Activated CD4-positive, alpha-beta T cell treated with anti-CD3 and anti-CD28 coated beads for 36 hours (primary cell): ENCODE data around the gene NEK6. TPM values are rescaled to one million over a fixed set of nuclear protein-coding genes. Genes with fewer than 3 reads are reported as not detected.

Source experiments
- ATAC-seq: fragments of 200-7000 bp; cut with Tn5 transposase; one replicate; pipeline ENCODE4 v1.10.0; 2021; ENCODE audit warnings: mild to moderate bottlenecking, moderate library complexity
- CTCF ChIA-PET: fragments of 350-600 bp; sonication (Branson Sonifier 250); formaldehyde crosslinking; loops from one replicate; lab custom pipeline; 2021; ENCODE audit warnings: antibody characterized with exemption; lab: Charles Lee
- POLR2A ChIA-PET: fragments of 350-600 bp; sonication (Branson Sonifier 250); formaldehyde crosslinking; loops from one replicate; lab custom pipeline; 2021; ENCODE audit warnings: antibody characterized with exemption, inconsistent platforms; lab: Charles Lee
- DNase-seq: peaks from one replicate; pipeline ENCODE4 v3.0.0-alpha.2; 2020
- H3K27ac Mint-ChIP-seq: one replicate; pipeline ENCODE4 v1.8.0; 2021; ENCODE audit warnings: mixed read lengths
- H3K27me3 Mint-ChIP-seq: one replicate; pipeline ENCODE4 v1.8.0; 2021; ENCODE audit warnings: mixed read lengths
- H3K36me3 Mint-ChIP-seq: one replicate; pipeline ENCODE4 v1.8.0; 2021; ENCODE audit warnings: low read depth, mixed read lengths
- H3K4me1 Mint-ChIP-seq: one replicate; pipeline ENCODE4 v1.8.0; 2021; ENCODE audit warnings: mixed read lengths
- H3K4me3 Mint-ChIP-seq: one replicate; pipeline ENCODE4 v1.8.0; 2021; ENCODE audit warnings: mild to moderate bottlenecking, moderate library complexity, mixed read lengths
- H3K9me3 Mint-ChIP-seq: one replicate; pipeline ENCODE4 v1.8.0; 2021; ENCODE audit warnings: low read depth, mixed read lengths
- intact Hi-C, 2 experiments: fragments of 100-400 bp; cut with DNase I in 1 of 2; cut with micrococcal nuclease in 1 of 2; formaldehyde crosslinking; loops; one replicate each; pipeline versions ENCODE4 v1.14.2 to v1.15.1; 2022 to 2024; cut with DNase I, micrococcal nuclease
- total RNA-seq, 2 experiments: library from RNA; stranded (reverse); gene quantifications; one replicate each; pipeline ENCODE4 v1.2.3, GENCODE V29; 2021

NEK6 gene
- total RNA-seq, 2 experiments from 2014 or later, result 6.4 to 10.1 TPM

GRCh38 chr9:124299515-124300090, 41.9 kb downstream of the NEK6 start:
- peaks cover 5% of the 10 kb centered on the region for H3K4me1 Mint-ChIP-seq
- DNase-seq, result no peak
- CTCF ChIA-PET, result no interaction called here
- no peak overlapping the region for H3K27ac Mint-ChIP-seq
- H3K4me3 Mint-ChIP-seq, result no peak overlapping the region
- ATAC-seq, result no peak
- POLR2A ChIA-PET, result no interaction called here
- no peaks in the 10 kb centered on the region for H3K9me3 Mint-ChIP-seq
- no peaks in the 10 kb centered on the region for H3K36me3 Mint-ChIP-seq
- peaks cover 1% of the 10 kb centered on the region for H3K27me3 Mint-ChIP-seq
- intact Hi-C loops, result loop anchor here in 1 of 2 experiments (10.0 kb wide), 1 partner anchor 175 kb away; no protein-coding TSS in a partner anchor

- CTCF ChIA-PET, result no interaction called here
- Mint-ChIP-seq H3K9me3 (no peaks in the 10 kb centered on the region), H3K36me3 (no peaks in the 10 kb centered on the region), H3K4me3 (no peak overlapping the region), H3K4me1 (peaks cover 3% of the 10 kb centered on the region), H3K27me3 (no peaks in the 10 kb centered on the region), H3K27ac (no peak overlapping the region)
- no peak for ATAC-seq
- POLR2A ChIA-PET, result no interaction called here
- intact Hi-C loops, result no loop called here
- no peak for DNase-seq
Measured at GRCh38 chr9:124300312-124300711, 42.6 kb downstream of the NEK6 start.

GRCh38 chr9:124302921-124303320, 45.2 kb downstream of the NEK6 start:
- Mint-ChIP-seq H3K27me3 (no peaks in the 10 kb centered on the region), H3K36me3 (no peaks in the 10 kb centered on the region), H3K9me3 (no peaks in the 10 kb centered on the region), H3K4me1 (peaks cover 6% of the 10 kb centered on the region), H3K4me3 (no peak overlapping the region), H3K27ac (no peak overlapping the region)
- ChIA-PET POLR2A (interaction anchor here (0.6 kb wide), 1 partner anchor 183 kb away, joined by 4 read pairs; no protein-coding TSS in a partner anchor), CTCF (no interaction called here)
- intact Hi-C loops, result no loop called here
- DNase-seq (no peak), ATAC-seq (no peak)

- ATAC-seq, result no peak
- CTCF ChIA-PET, result no interaction called here
Measured at GRCh38 chr9:124303762-124304161, 46.0 kb downstream of the NEK6 start.

GRCh38 chr9:124304285-124304684, 46.5 kb downstream of the NEK6 start:
- ChIA-PET CTCF (no interaction called here), POLR2A (no interaction called here)
- intact Hi-C loops, result no loop called here
- Mint-ChIP-seq H3K27me3 (no peaks in the 10 kb centered on the region), H3K4me3 (no peak overlapping the region), H3K36me3 (no peaks in the 10 kb centered on the region), H3K4me1 (peaks cover 6% of the 10 kb centered on the region), H3K9me3 (no peaks in the 10 kb centered on the region), H3K27ac (no peak overlapping the region)
- DNase-seq, result no peak
- no peak for ATAC-seq

More at GRCh38 chr9:124303762-124304161, 46.0 kb downstream of the NEK6 start:
- H3K36me3 Mint-ChIP-seq, result no peaks in the 10 kb centered on the region
- DNase-seq, result no peak
- POLR2A ChIA-PET, result no interaction called here
- H3K4me3 Mint-ChIP-seq, result no peak overlapping the region
- H3K27me3 Mint-ChIP-seq, result no peaks in the 10 kb centered on the region
- no peak overlapping the region for H3K27ac Mint-ChIP-seq
- H3K9me3 Mint-ChIP-seq, result no peaks in the 10 kb centered on the region
- H3K4me1 Mint-ChIP-seq, result peaks cover 6% of the 10 kb centered on the region
- intact Hi-C loops, result no loop called here

GRCh38 chr9:124306098-124306735, 48.5 kb downstream of the NEK6 start:
- POLR2A ChIA-PET, result interaction anchor here (0.9 kb wide), 1 partner anchor 14 kb away, joined by 4 read pairs; no protein-coding TSS in a partner anchor

GRCh38 chr9:124307379-124308030, 49.8 kb downstream of the NEK6 start:
- intact Hi-C loops, result no loop called here
- no peaks in the 10 kb centered on the region for H3K27me3 Mint-ChIP-seq
- CTCF ChIA-PET, result no interaction called here
- H3K4me3 Mint-ChIP-seq, result no peak overlapping the region
- ATAC-seq (no peak), DNase-seq (no peak)
- no peaks in the 10 kb centered on the region for H3K36me3 Mint-ChIP-seq
- POLR2A ChIA-PET, result no interaction called here
- H3K27ac Mint-ChIP-seq, result no peak overlapping the region
- peaks cover 6% of the 10 kb centered on the region for H3K4me1 Mint-ChIP-seq
- no peaks in the 10 kb centered on the region for H3K9me3 Mint-ChIP-seq

More at GRCh38 chr9:124306098-124306735, 48.5 kb downstream of the NEK6 start:
- no peak overlapping the region for H3K4me3 Mint-ChIP-seq
- DNase-seq, result no peak
- no peaks in the 10 kb centered on the region for H3K9me3 Mint-ChIP-seq
- intact Hi-C loops, result no loop called here
- peak overlapping the region; percentile 8 for H3K27ac Mint-ChIP-seq
- peaks cover 6% of the 10 kb centered on the region for H3K4me1 Mint-ChIP-seq
- no peaks in the 10 kb centered on the region for H3K36me3 Mint-ChIP-seq
- CTCF ChIA-PET, result no interaction called here
- no peaks in the 10 kb centered on the region for H3K27me3 Mint-ChIP-seq
- ATAC-seq, result peak; percentile 63

- no peak for DNase-seq
- ChIA-PET CTCF (interaction anchor here (0.6 kb wide), 2 partner anchors 29 to 1700 kb away, joined by 3 to 4 read pairs; no protein-coding TSS in a partner anchor), POLR2A (no interaction called here)
- Mint-ChIP-seq H3K27me3 (no peaks in the 10 kb centered on the region), H3K4me1 (peaks cover 6% of the 10 kb centered on the region), H3K36me3 (no peaks in the 10 kb centered on the region), H3K4me3 (no peak overlapping the region), H3K27ac (no peak overlapping the region), H3K9me3 (no peaks in the 10 kb centered on the region)
- intact Hi-C loops, result no loop called here
- no peak for ATAC-seq
Measured at GRCh38 chr9:124308606-124309491, 51.1 kb downstream of the NEK6 start.

- no peaks in the 10 kb centered on the region for H3K9me3 Mint-ChIP-seq
- no peak for DNase-seq
- CTCF ChIA-PET, result no interaction called here
- no peak overlapping the region for H3K4me3 Mint-ChIP-seq
- intact Hi-C loops, result no loop called here
- no peak for ATAC-seq
- H3K27me3 Mint-ChIP-seq, result no peaks in the 10 kb centered on the region
- peaks cover 6% of the 10 kb centered on the region for H3K4me1 Mint-ChIP-seq
- H3K36me3 Mint-ChIP-seq, result no peaks in the 10 kb centered on the region
- no peak overlapping the region for H3K27ac Mint-ChIP-seq
- POLR2A ChIA-PET, result no interaction called here
Measured at GRCh38 chr9:124309667-124310084, 51.9 kb downstream of the NEK6 start.

- no peaks in the 10 kb centered on the region for H3K36me3 Mint-ChIP-seq
- H3K27ac Mint-ChIP-seq, result no peak overlapping the region
Measured at GRCh38 chr9:124311283-124311682, 53.5 kb downstream of the NEK6 start.

More at GRCh38 chr9:124311283-124311682, 53.5 kb downstream of the NEK6 start:
- Mint-ChIP-seq H3K9me3 (no peaks in the 10 kb centered on the region), H3K4me1 (peaks cover 2% of the 10 kb centered on the region), H3K4me3 (no peak overlapping the region), H3K27me3 (no peaks in the 10 kb centered on the region)
- ATAC-seq, result no peak
- CTCF ChIA-PET, result interaction anchor here (0.7 to 1.2 kb wide), 3 partner anchors 9 to 127 kb away, joined by 3 read pairs; no protein-coding TSS in a partner anchor
- POLR2A ChIA-PET, result no interaction called here
- peak; percentile 41 for DNase-seq
- intact Hi-C loops, result no loop called here
